T-cell (primary cell): ENCODE data around the gene PNPLA7. TPM values are rescaled to one million over a fixed set of nuclear protein-coding genes. Genes with fewer than 3 reads are reported as not detected.

Experiments
- ATAC-seq, 4 experiments: fragments of 200-7000 bp in 3 of 4; fragments of 150-1000 bp in 1 of 4; cut with Tn5 transposase; replicated peaks in 1 of 4; 1 replicate in 3 of 4; 2 replicates in 1 of 4; pipeline ENCODE4 v1.10.0; 2021; ENCODE audit warnings: moderate library complexity in 3 of 4, mild to moderate bottlenecking in 2 of 4, moderate number of reproducible peaks in 1 of 4
- CTCF ChIA-PET, 2 donors: fragments of 300-600 bp; sonication (Branson Sonifier 250); formaldehyde crosslinking; loops; one replicate each; lab custom pipeline; 2022; ENCODE audit warnings: antibody characterized with exemption in 2 of 2; lab: Charles Lee
- POLR2A ChIA-PET, 2 donors: fragments of 300-600 bp; sonication (Branson Sonifier 250); formaldehyde crosslinking; loops; one replicate each; lab custom pipeline; 2022; ENCODE audit warnings: antibody characterized with exemption in 2 of 2; lab: Charles Lee
- DNase-seq, 35 experiments: peaks; one replicate each; pipeline versions ENCODE4 v3.0.0 to v3.0.0-alpha.2; 2013 to 2023
- H3K27ac ChIP-seq: one replicate; pipeline ENCODE4 v1.5.1; 2013; ENCODE audit warnings: low read length
- H3K27me3 ChIP-seq, 2 experiments: replicated peaks in 1 of 2; 1 replicate in 1 of 2; 2 replicates in 1 of 2; pipeline versions ENCODE4 v1.6.1 to v1.7.0; 2013; ENCODE audit warnings: low read length in 1 of 2, mixed read lengths in 1 of 2; ENCODE audit not compliant: control insufficient read depth in 2 of 2, insufficient read depth in 2 of 2; ENCODE audit errors: extremely low read depth in 1 of 2
- H3K36me3 ChIP-seq, 2 donors: 1 replicate in 1 of 2; 2 replicates in 1 of 2; pipeline versions ENCODE4 v1.6.1 to v1.7.0; 2013; ENCODE audit warnings: low read length in 1 of 2; ENCODE audit not compliant: control insufficient read depth in 2 of 2, insufficient read depth in 1 of 2; ENCODE audit errors: extremely low read depth in 1 of 2
- H3K4me1 ChIP-seq, 2 experiments: 1 replicate in 1 of 2; 2 replicates in 1 of 2; pipeline versions ENCODE4 v1.6.1 to v1.7.0; 2013; ENCODE audit warnings: low read length in 2 of 2, mixed read lengths in 1 of 2; ENCODE audit not compliant: insufficient read depth in 2 of 2, control insufficient read depth in 1 of 2; ENCODE audit errors: extremely low read depth in 1 of 2
- H3K4me3 ChIP-seq, 2 donors: 1 replicate in 1 of 2; 2 replicates in 1 of 2; pipeline versions ENCODE4 v1.5.1 to v1.7.0; 2013; ENCODE audit warnings: mild to moderate bottlenecking in 2 of 2, low read length in 1 of 2, moderate library complexity in 1 of 2; ENCODE audit not compliant: control insufficient read depth in 1 of 2; ENCODE audit errors: extremely low read depth in 1 of 2
- H3K9me3 ChIP-seq: 2 replicates; pipeline ENCODE4 v1.7.0; 2013
- H3K27ac Mint-ChIP-seq, 2 donors: one replicate each; pipeline ENCODE4 v1.8.0; 2020 to 2021; ENCODE audit warnings: mild to moderate bottlenecking in 2 of 2, mixed read lengths in 2 of 2
- H3K27me3 Mint-ChIP-seq, 2 donors: one replicate each; pipeline ENCODE4 v1.8.0; 2021 to 2022; ENCODE audit warnings: mixed read lengths in 2 of 2
- H3K36me3 Mint-ChIP-seq: one replicate; pipeline ENCODE4 v1.8.0; 2021; ENCODE audit warnings: mixed read lengths
- H3K4me1 Mint-ChIP-seq, 3 donors: one replicate each; pipeline ENCODE4 v1.8.0; 2020 to 2022; ENCODE audit warnings: mixed read lengths in 3 of 3, mild to moderate bottlenecking in 1 of 3
- H3K4me3 Mint-ChIP-seq, 3 donors: one replicate each; pipeline ENCODE4 v1.8.0; 2020 to 2022; ENCODE audit warnings: mild to moderate bottlenecking in 3 of 3, mixed read lengths in 3 of 3, moderate library complexity in 3 of 3
- H3K9me3 Mint-ChIP-seq, 3 donors: one replicate each; pipeline ENCODE4 v1.8.0; 2020 to 2022; ENCODE audit warnings: mixed read lengths in 3 of 3
- WGBS: methylation state at CpG from one replicate; pipeline ENCODE4 v1.1.5; 2013; ENCODE audit warnings: missing lambda C conversion rate; ENCODE audit not compliant: insufficient coverage; 5-methylcytosine and 5-hydroxymethylcytosine counted together
- total RNA-seq, 35 experiments: library from RNA in 6 of 35; stranded (reverse) in 6 of 35; fragments of 120-200 nt in 1 of 35; gene quantifications; one replicate each; pipeline versions ENCODE4 v1.2.1 to v1.2.4 and lab custom pipeline; 2013 to 2026

Gene PNPLA7
- total RNA-seq, 5 donors from 2014 or later (not counting 1 experiment from before 2014, with no cell fraction given): 11.7 to 20.0 (median 15.6) TPM

GRCh38 chr9:137490532-137491186, 59.5 kb downstream of the PNPLA7 start:
- DNase-seq: no peak
- ChIA-PET CTCF (no interaction called here), POLR2A (no interaction called here)
- no peak overlapping the region for H3K27ac ChIP-seq
- no peaks in the 10 kb centered on the region for H3K9me3 ChIP-seq
- H3K27me3 ChIP-seq: peaks cover 0 to 3% of the 10 kb centered on the region in 2 experiments
- no peak overlapping the region for H3K4me3 Mint-ChIP-seq
- H3K4me1 ChIP-seq: peaks cover 0 to 5% of the 10 kb centered on the region in 2 experiments
- H3K4me1 Mint-ChIP-seq: peaks cover 5 to 8% (median 6%) of the 10 kb centered on the region in 3 donors
- peak in 1 of 4 experiments; percentile 10 for ATAC-seq
- WGBS: 100% methylated on average over 1 of the region's 9 CpGs
- peaks cover 0 to 2% of the 10 kb centered on the region in 2 donors for H3K36me3 ChIP-seq
- H3K36me3 Mint-ChIP-seq: no peaks in the 10 kb centered on the region
- no peaks in the 10 kb centered on the region for H3K27me3 Mint-ChIP-seq
- no peaks in the 10 kb centered on the region for H3K9me3 Mint-ChIP-seq
- no peak overlapping the region for H3K4me3 ChIP-seq
- no peak overlapping the region for H3K27ac Mint-ChIP-seq

DNA sequence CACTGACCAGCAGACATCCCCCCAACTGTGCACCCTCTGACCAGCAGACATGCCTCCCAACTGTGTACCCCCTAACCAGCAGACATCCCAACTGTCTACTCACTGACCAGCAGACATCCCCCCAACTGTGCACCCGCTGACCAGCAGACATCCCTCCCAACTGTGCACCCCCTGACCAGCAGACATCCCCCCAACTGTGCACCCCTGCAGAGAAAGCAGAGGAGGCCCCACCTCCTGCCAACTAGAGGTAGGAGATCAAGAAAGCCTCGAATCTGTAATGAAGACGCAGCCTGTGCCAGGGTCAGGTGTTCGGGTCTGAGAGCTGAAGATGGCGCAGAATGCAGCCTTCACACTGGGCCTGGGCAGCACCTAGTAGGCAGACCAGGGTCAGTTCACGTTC, 61.3 kb downstream of the PNPLA7 start:
- H3K9me3 Mint-ChIP-seq: no peaks in the 10 kb centered on the region
- ChIA-PET CTCF (no interaction called here), POLR2A (no interaction called here)
- no peak overlapping the region for H3K4me3 Mint-ChIP-seq
- Histone ChIP-seq H3K27me3 (peaks cover 0 to 6% of the 10 kb centered on the region in 2 experiments), H3K9me3 (no peaks in the 10 kb centered on the region), H3K4me3 (no peak overlapping the region), H3K4me1 (peaks cover 0 to 5% of the 10 kb centered on the region in 2 experiments), H3K27ac (no peak overlapping the region), H3K36me3 (peaks cover 0 to 2% of the 10 kb centered on the region in 2 donors)
- WGBS: 90% methylated on average over 5 of the region's 6 CpGs
- ATAC-seq (no peak), DNase-seq (no peak)
- no peak overlapping the region for H3K27ac Mint-ChIP-seq
- H3K36me3 Mint-ChIP-seq: no peaks in the 10 kb centered on the region
- no peaks in the 10 kb centered on the region for H3K27me3 Mint-ChIP-seq
- H3K4me1 Mint-ChIP-seq: peaks cover under 1 to 8% (median 2%) of the 10 kb centered on the region in 3 donors

DNA sequence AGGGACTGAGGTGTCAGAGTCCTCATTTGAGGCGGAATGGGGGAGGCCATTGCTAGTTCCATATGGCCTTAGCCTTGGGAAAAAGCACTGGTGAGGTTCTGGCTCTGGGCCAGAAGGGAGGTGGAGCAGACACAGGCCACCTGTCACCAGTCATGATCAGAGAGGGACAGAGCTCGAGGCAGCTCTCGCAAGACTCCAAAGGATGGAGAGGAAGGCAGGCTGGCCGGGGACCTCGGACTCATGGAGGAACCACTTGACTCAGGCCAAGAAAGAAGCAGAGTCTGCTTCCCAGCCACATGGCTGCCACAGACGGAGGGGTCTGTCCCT, 61.9 kb downstream of the PNPLA7 start:
- H3K4me1 ChIP-seq: peaks cover 0 to under 1% of the 10 kb centered on the region in 2 experiments
- no peaks in the 10 kb centered on the region for H3K27me3 Mint-ChIP-seq
- H3K4me1 Mint-ChIP-seq: peaks cover 0 to 8% (median 2%) of the 10 kb centered on the region in 3 donors
- DNase-seq (no peak), ATAC-seq (no peak)
- ChIA-PET CTCF (no interaction called here), POLR2A (no interaction called here)
- no peaks in the 10 kb centered on the region for H3K9me3 Mint-ChIP-seq
- peaks cover 0 to 6% of the 10 kb centered on the region in 2 experiments for H3K27me3 ChIP-seq
- no peak overlapping the region for H3K27ac ChIP-seq
- H3K36me3 Mint-ChIP-seq: no peaks in the 10 kb centered on the region
- 76% methylated on average over 6 of the region's 6 CpGs for WGBS
- H3K9me3 ChIP-seq: no peaks in the 10 kb centered on the region
- peaks cover 0 to 2% of the 10 kb centered on the region in 2 donors for H3K36me3 ChIP-seq
- no peak overlapping the region for H3K27ac Mint-ChIP-seq
- H3K4me3 ChIP-seq: no peak overlapping the region
- H3K4me3 Mint-ChIP-seq: no peak overlapping the region

- 89% methylated on average over 37 of the region's 41 CpGs for WGBS
- ChIA-PET POLR2A (no interaction called here), CTCF (no interaction called here)
- Mint-ChIP-seq H3K36me3 (no peaks in the 10 kb centered on the region), H3K27ac (no peak overlapping the region), H3K27me3 (no peaks in the 10 kb centered on the region), H3K4me3 (no peak overlapping the region), H3K4me1 (peaks cover 0 to 8% (median 2%) of the 10 kb centered on the region in 3 donors), H3K9me3 (no peaks in the 10 kb centered on the region)
- peaks cover 0 to 2% of the 10 kb centered on the region in 2 donors for H3K36me3 ChIP-seq
- no peak for ATAC-seq
- no peak for DNase-seq
- H3K4me3 ChIP-seq: no peak overlapping the region
- peaks cover 0 to 6% of the 10 kb centered on the region in 2 experiments for H3K27me3 ChIP-seq
- no peaks in the 10 kb centered on the region for H3K9me3 ChIP-seq
- H3K27ac ChIP-seq: no peak overlapping the region
- no peaks in the 10 kb centered on the region for H3K4me1 ChIP-seq
These were observed 62.5 kb downstream of the PNPLA7 start for GRCh38 chr9:137487454-137488326.

- Histone ChIP-seq H3K4me1 (no peaks in the 10 kb centered on the region), H3K9me3 (no peaks in the 10 kb centered on the region), H3K27me3 (peaks cover 0 to 6% of the 10 kb centered on the region in 2 experiments), H3K4me3 (no peak overlapping the region), H3K36me3 (peaks cover 0 to 2% of the 10 kb centered on the region in 2 donors), H3K27ac (no peak overlapping the region)
- Mint-ChIP-seq H3K4me1 (peaks cover 5 to 8% (median 6%) of the 10 kb centered on the region in 3 donors), H3K36me3 (no peaks in the 10 kb centered on the region), H3K27me3 (no peaks in the 10 kb centered on the region), H3K4me3 (no peak overlapping the region), H3K27ac (no peak overlapping the region), H3K9me3 (no peaks in the 10 kb centered on the region)
- ChIA-PET CTCF (no interaction called here), POLR2A (no interaction called here)
- ATAC-seq: no peak
- no peak for DNase-seq
- 92% methylated on average over 34 of the region's 35 CpGs for WGBS
These were observed 63.4 kb downstream of the PNPLA7 start for GRCh38 chr9:137486545-137487453.

- H3K36me3 Mint-ChIP-seq: no peaks in the 10 kb centered on the region
- Histone ChIP-seq H3K36me3 (peaks cover 0 to 2% of the 10 kb centered on the region in 2 donors), H3K27me3 (peaks cover 0 to 6% of the 10 kb centered on the region in 2 experiments), H3K27ac (no peak overlapping the region), H3K4me3 (no peak overlapping the region), H3K4me1 (no peaks in the 10 kb centered on the region), H3K9me3 (no peaks in the 10 kb centered on the region)
- H3K27me3 Mint-ChIP-seq: no peaks in the 10 kb centered on the region
- no peak overlapping the region for H3K4me3 Mint-ChIP-seq
- peaks cover 7 to 11% (median 10%) of the 10 kb centered on the region in 3 donors for H3K4me1 Mint-ChIP-seq
- no peaks in the 10 kb centered on the region for H3K9me3 Mint-ChIP-seq
- ChIA-PET POLR2A (no interaction called here), CTCF (no interaction called here)
- H3K27ac Mint-ChIP-seq: no peak overlapping the region
- ATAC-seq (no peak), DNase-seq (no peak)
- whole genome bisulfite sequencing: 91% methylated on average over 13 of the region's 15 CpGs
These were observed 64.1 kb downstream of the PNPLA7 start for GRCh38 chr9:137486141-137486490.
